Placental pericyte (primary cell): ENCODE data around the gene HRC. TPM values are rescaled to one million over a fixed set of nuclear protein-coding genes. Genes with fewer than 3 reads are reported as not detected.

ENCODE experiments used
- total RNA-seq: library from RNA; depleted of rRNA; stranded (reverse); fragments of >200 nt; gene quantifications from 2 replicates; pipeline ENCODE4 v1.2.3, GENCODE V29; 2012

Gene HRC, protein sequence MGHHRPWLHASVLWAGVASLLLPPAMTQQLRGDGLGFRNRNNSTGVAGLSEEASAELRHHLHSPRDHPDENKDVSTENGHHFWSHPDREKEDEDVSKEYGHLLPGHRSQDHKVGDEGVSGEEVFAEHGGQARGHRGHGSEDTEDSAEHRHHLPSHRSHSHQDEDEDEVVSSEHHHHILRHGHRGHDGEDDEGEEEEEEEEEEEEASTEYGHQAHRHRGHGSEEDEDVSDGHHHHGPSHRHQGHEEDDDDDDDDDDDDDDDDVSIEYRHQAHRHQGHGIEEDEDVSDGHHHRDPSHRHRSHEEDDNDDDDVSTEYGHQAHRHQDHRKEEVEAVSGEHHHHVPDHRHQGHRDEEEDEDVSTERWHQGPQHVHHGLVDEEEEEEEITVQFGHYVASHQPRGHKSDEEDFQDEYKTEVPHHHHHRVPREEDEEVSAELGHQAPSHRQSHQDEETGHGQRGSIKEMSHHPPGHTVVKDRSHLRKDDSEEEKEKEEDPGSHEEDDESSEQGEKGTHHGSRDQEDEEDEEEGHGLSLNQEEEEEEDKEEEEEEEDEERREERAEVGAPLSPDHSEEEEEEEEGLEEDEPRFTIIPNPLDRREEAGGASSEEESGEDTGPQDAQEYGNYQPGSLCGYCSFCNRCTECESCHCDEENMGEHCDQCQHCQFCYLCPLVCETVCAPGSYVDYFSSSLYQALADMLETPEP
- total RNA-seq, result not detected in 2 replicates

DNA sequence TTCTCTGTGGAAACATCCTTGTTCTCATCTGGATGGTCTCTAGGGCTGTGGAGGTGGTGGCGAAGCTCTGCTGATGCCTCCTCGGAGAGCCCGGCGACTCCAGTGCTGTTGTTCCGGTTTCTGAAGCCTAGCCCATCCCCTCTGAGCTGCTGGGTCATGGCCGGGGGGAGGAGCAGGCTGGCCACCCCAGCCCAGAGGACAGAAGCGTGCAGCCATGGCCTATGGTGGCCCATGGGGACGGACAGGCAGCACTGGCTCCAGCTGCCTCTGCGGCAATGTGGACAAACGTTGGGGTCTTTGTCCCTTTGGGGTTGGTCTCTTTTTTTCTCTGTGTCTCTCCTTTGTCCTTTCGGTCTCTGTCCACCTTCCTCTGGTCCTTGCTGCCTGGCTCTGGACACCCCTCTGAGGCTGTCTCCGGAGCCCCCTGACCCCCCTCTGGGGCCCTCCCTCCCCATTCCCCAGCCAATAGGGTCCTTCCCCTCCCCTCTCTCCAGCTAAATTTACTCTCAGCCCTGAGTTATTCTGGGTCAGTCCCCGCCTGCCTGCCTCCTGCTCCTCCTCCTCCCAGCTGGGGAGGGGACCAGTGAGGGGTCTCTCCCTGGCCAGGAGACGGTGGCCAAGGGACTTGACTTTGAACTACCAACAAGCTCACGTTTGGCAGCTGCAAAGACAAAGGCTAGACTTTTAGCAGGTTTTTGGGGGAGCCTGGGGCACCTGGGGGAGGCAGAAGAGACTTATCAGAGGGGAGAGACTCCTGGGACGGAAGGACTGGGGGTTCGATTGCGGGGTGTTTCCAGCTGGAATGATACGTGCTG is at the start of gene HRC:
Gene HRC, minus strand, starts transcription at position 392 of the 815 bp plus-strand sequence. Its CDS starts 159 bp downstream, at position 233.

DNA sequence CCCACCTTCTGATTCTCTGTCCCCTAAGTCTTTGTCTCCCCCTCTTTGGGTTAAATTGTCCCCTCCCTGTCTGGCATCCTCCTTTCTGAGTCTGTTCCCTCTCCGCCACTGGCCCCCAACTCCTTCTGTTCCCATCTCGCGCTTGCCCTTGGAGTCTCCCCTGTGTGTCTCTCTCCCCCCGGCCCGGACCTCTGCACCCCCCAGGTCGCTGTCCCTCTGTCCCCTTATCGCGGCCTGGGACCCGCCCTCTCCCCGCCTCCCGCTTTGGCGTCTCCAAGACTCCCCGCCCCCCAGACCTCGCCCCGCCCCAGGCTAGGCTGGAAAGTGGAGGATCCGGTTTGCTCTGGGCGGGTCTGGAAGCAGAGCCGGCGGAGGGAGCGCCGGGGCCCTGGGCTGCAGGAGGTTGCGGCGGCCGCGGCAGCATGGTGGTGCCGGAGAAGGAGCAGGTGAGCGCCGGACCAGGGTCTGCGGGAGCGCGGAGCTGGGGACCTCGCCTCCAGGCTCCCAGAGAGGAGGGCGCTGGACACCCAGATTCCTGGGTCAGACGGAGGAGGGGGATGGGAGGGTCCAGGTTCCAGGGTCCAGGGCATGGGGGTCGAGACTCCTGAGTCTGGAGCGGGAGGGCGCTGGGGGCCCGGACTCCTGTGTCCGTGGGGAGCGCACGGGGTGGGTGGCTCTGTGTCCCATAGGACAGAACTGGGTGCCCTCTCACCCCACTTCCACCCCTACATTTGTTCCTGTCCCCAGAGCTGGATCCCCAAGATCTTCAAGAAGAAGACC is 2.4 kb upstream of the HRC start, which contains the start of gene TRPM4:
Gene TRPM4, plus strand, starts transcription at position 348 of the 780 bp plus-strand sequence. Its CDS starts 75 bp downstream, at position 423.

DNA sequence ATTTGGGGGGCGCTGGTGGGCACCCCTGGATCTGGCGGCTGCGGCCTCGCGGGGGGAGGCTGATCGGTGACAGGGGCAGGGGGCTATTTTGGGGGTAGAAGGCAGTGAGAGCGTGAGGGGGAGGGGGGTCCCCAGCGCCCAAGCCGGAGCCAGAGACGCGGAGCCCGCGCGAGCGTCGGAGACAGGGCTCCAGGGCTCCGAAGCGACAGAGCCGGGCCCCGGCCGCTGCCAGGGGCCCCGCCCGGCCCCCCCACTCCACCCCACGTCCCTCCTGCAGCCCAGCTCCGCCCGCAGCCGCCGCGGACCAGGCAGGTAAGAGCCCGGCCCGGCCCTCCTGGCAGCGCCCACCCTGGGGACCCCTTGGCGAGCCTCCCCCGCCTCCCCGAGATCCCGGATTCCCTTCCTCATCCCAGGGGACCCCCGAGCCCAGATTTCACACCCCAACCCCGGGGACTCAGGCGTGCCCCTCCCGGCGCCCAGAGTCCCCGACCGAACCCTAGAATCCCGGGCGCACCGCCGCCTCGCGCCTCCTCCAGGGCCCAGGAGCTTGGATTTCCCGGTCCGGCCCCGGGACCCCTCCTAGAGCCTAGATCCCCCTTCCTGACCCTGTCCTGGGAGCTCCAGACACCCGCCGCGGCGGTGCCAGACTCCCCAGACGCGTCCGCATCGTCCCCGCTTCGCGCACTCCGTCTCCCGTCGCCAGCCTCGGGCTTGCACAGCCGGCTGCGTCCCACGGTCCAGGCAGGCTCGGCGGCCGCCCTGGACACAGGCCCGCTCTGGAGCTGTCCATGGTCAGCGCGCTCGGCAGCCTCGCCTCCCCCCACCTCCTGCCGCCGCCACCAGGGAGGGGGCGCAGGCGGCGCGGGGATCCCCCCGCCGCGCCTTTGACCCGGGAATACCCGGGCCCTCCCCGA is 35.5 kb downstream of the HRC start, which contains the start of gene PPFIA3:
Gene PPFIA3, plus strand, starts transcription at position 134 of the 914 bp plus-strand sequence. CDS start 8,330 bp downstream, outside the sequence.

DNA sequence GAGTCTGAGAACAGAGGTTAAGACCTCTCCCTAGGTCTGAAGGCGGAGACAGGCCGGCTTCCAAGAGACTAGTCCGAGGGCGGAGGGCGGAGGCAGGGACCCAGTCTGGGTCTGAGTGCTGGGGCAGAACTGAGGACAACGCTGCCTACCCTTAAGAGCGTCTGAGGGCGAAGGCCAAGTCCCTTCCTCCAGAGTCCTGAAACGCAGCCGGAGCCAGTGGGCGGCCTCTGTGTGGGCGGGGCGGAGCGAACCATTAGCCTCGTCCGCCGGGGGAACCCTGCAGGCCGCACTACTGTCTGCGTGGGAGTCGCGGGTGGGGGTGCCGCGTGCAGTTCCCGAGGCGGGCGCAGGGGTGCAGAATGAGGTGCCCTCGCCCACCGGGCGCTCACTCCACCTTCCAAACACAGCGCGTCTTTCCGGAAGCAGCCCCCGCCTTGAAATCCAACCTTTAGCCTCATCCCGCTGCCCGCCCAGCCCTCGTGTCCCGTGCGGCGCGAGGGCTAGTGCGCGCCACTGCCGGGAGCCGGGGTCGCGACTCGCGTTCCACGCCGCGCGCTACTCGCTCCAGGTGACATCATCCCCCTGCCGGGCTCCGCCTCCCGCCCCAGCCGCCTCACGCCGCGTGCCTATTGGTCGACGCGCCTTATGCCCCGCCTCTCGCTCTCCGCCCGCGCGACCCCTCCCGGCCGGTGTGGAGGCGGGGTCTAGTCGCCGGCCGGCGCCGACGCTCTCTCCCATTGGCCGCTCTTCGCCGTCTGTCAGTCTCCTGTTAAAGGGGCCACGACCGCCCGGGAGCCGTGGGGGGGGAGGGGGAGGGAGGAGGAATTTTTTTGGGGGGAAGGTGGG is 36.4 kb downstream of the HRC start, which contains the start of gene C19orf73:
Gene C19orf73, minus strand, starts transcription at position 579 of the 846 bp plus-strand sequence. Its CDS starts 121 bp downstream, at position 458.

DNA sequence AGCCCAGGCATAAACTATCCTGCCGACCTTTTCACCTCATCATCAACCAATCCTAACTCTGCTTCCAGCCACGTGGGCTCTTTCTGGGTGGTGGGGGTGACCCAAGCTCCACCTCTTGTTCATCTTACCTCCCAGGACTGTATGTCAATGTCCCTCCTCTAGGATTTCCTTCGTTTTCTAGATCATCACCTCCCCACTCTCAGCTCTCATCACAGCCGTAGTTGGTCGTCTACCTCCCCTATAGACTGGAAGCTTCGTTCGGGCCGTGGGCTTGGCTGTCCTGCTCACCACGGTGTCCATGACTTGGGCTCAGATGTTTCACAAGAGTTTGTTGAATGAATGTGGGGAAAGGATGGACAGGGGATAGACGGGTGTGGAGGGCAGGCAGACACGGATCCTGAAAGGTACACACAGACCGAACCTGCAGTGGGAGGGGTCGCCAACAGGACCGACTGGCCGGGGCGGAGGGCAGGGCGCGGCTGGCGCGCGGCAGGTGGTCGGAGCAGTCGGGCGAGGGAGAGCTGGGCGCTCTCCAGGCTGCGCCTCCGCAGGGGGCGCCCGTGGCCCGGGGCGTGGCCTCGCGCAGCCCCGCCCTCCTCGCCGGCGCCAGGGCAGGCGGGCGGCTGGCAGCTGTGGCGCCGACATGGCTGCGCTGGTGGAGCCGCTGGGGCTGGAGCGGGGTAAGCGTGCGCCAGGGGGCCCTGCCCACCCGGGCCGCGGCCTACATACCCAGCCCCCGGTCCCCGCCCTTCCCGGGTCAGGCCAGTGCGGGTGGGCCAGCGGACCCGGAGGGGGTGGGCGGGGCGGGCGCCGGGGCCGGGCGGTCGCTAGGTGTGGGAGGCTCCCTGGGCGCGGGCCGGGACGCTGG is 41.2 kb downstream of the HRC start, which contains the start of gene LIN7B:
Gene LIN7B, plus strand, starts transcription at position 609 of the 868 bp plus-strand sequence. Its CDS starts 35 bp downstream, at position 644.

Other genes starting within 250 kb of the HRC start
- gene DHDH, start 221.7 kb downstream of the HRC start, total RNA-seq, result 0.44 TPM in 1 of 2 replicates, not detected in the other
- 89.9 and 103 TPM in 2 replicates for gene BAX, start 200.5 kb downstream of the HRC start, total RNA-seq
- gene FTL, start 190.1 kb downstream of the HRC start, total RNA-seq, result 1,638 and 6,371 TPM in 2 replicates
- gene GYS1, start 162.1 kb downstream of the HRC start, total RNA-seq, result 29.8 and 59.4 TPM in 2 replicates
- gene RUVBL2, start 161.5 kb downstream of the HRC start, total RNA-seq, result 164 and 281 TPM in 2 replicates
- not detected in 2 replicates for gene LHB, start 138.3 kb downstream of the HRC start, total RNA-seq
- gene CGB3, start 131.1 kb downstream of the HRC start, total RNA-seq, result not detected in 2 replicates
- not detected in 2 replicates for gene CGB2, start 123.5 kb downstream of the HRC start, total RNA-seq
- gene CGB1, start 118.5 kb downstream of the HRC start, total RNA-seq, result not detected in 2 replicates
- gene CGB5, start 111.5 kb downstream of the HRC start, total RNA-seq, result not detected in 2 replicates
- gene CGB8, start 106.3 kb downstream of the HRC start, total RNA-seq, result not detected in 2 replicates
- gene CGB7, start 97.6 kb downstream of the HRC start, total RNA-seq, result 0.14 TPM in 1 of 2 replicates, not detected in the other
- gene NTF4, start 90.6 kb downstream of the HRC start, total RNA-seq, result not detected in 2 replicates
- gene KCNA7, start 82.7 kb downstream of the HRC start, total RNA-seq, result not detected in 2 replicates
- 118 and 186 TPM in 2 replicates for gene SNRNP70, start 69.9 kb downstream of the HRC start, total RNA-seq
- gene LIN7B, start 41.0 kb downstream of the HRC start, total RNA-seq, result 3.7 and 5.7 TPM in 2 replicates
- 0.66 and 1.3 TPM in 2 replicates for gene C19orf73, start 36.3 kb downstream of the HRC start, total RNA-seq
- 1.1 and 3.1 TPM in 2 replicates for gene PPFIA3, start 35.9 kb downstream of the HRC start, total RNA-seq
- 8.8 and 15.9 TPM in 2 replicates for gene TRPM4, start 2.4 kb upstream of the HRC start, total RNA-seq
- gene SLC6A16, start 169.8 kb upstream of the HRC start, total RNA-seq, result under 0.01 and 0.44 TPM in 2 replicates
- not detected in 2 replicates for gene CD37, start 180.0 kb upstream of the HRC start, total RNA-seq
- 18.2 and 44.2 TPM in 2 replicates for gene TEAD2, start 207.0 kb upstream of the HRC start, total RNA-seq
- gene DKKL1, start 208.5 kb upstream of the HRC start, total RNA-seq, result not detected in 2 replicates
- under 0.01 TPM in 1 of 2 replicates, not detected in the other for gene KASH5, start 232.9 kb upstream of the HRC start, total RNA-seq